ENCODE results near the gene ABCD1.

ABCD1 gene

GRCh38 chrX:153761863-153762262 is 37.2 kb downstream of the ABCD1 start:
- no peak for DNase-seq

- no peak for DNase-seq
Observed at GRCh38 chrX:153762626-153763173, 38.0 kb downstream of the ABCD1 start.

- no peak for DNase-seq
Observed at GRCh38 chrX:153763298-153763932, 38.8 kb downstream of the ABCD1 start.

GRCh38 chrX:153763989-153764755 is 39.5 kb downstream of the ABCD1 start, which contains the start of gene PLXNB3:
Gene PLXNB3, plus strand, starts transcription at chrX:153764249. Its CDS starts 1,287 bp downstream, at chrX:153765536.
- DNase-seq = no peak

GRCh38 chrX:153764786-153765137 is 40.1 kb downstream of the ABCD1 start:
- no peak for DNase-seq

GRCh38 chrX:153765138-153766079 is 40.8 kb downstream of the ABCD1 start:
- DNase-seq = no peak

- DNase-seq = no peak
Observed at GRCh38 chrX:153766098-153766817, 41.6 kb downstream of the ABCD1 start.

GRCh38 chrX:153766871-153767673 is 42.4 kb downstream of the ABCD1 start:
- DNase-seq = no peak

GRCh38 chrX:153767674-153768055 is 43.0 kb downstream of the ABCD1 start:
- DNase-seq = no peak

- no peak for DNase-seq
Observed at GRCh38 chrX:153768311-153769157, 43.9 kb downstream of the ABCD1 start.

GRCh38 chrX:153769158-153769864 is 44.7 kb downstream of the ABCD1 start:
- no peak for DNase-seq

- DNase-seq = no peak
Observed at GRCh38 chrX:153769865-153770600, 45.4 kb downstream of the ABCD1 start.

- no peak for DNase-seq
Observed at GRCh38 chrX:153770601-153771414, 46.2 kb downstream of the ABCD1 start.

- DNase-seq = no peak
Observed at GRCh38 chrX:153771415-153772315, 47.0 kb downstream of the ABCD1 start.

GRCh38 chrX:153772316-153773217 is 47.9 kb downstream of the ABCD1 start:
- DNase-seq = no peak

- no peak for DNase-seq
Observed at GRCh38 chrX:153773218-153773611, 48.6 kb downstream of the ABCD1 start.
